ENCODE results near the gene TRMT10A.

The TRMT10A gene

GRCh38 chr4:99507349-99507748 lies 56.5 kb downstream of the TRMT10A start:
- no peak overlapping the region for H3K4me3 ChIP-seq (ENCODE audit: low read length in 2 of 2)
- no peak overlapping the region for H3K27ac ChIP-seq (ENCODE audit: low read length)
- no peak overlapping the region for H3K9ac ChIP-seq (ENCODE audit: low read length in 2 of 2)
- no peaks in the 10 kb centered on the region for H3K4me1 ChIP-seq (ENCODE audit: control insufficient read depth, insufficient read depth, low read length)
- H3K27me3 ChIP-seq (ENCODE audit: control insufficient read depth in 1 of 2, insufficient read depth in 2 of 2, low read length in 2 of 2), result no peaks in the 10 kb centered on the region
- no peaks in the 10 kb centered on the region for H3K36me3 ChIP-seq (ENCODE audit: control insufficient read depth in 2 of 2, insufficient read depth in 2 of 2, low read length in 2 of 2)
- H3K9me3 ChIP-seq (ENCODE audit: control insufficient read depth in 2 of 2, low read length in 2 of 2), result peaks cover 2 to 3% of the 10 kb centered on the region in 2 donors

- Histone ChIP-seq H3K27me3 (ENCODE audit: control insufficient read depth in 1 of 2, insufficient read depth in 2 of 2, low read length in 2 of 2) (no peaks in the 10 kb centered on the region), H3K4me1 (ENCODE audit: control insufficient read depth, insufficient read depth, low read length) (no peaks in the 10 kb centered on the region), H3K9ac (ENCODE audit: low read length in 2 of 2) (no peak overlapping the region), H3K36me3 (ENCODE audit: control insufficient read depth in 2 of 2, insufficient read depth in 2 of 2, low read length in 2 of 2) (no peaks in the 10 kb centered on the region), H3K9me3 (ENCODE audit: control insufficient read depth in 2 of 2, low read length in 2 of 2) (peaks cover 2 to 3% of the 10 kb centered on the region in 2 donors), H3K4me3 (ENCODE audit: low read length in 2 of 2) (no peak overlapping the region), H3K27ac (ENCODE audit: low read length) (no peak overlapping the region)
Observed at GRCh38 chr4:99506781-99507180, 57.1 kb downstream of the TRMT10A start.

- Histone ChIP-seq H3K36me3 (ENCODE audit: control insufficient read depth in 2 of 2, insufficient read depth in 2 of 2, low read length in 2 of 2) (no peaks in the 10 kb centered on the region), H3K9me3 (ENCODE audit: control insufficient read depth in 2 of 2, low read length in 2 of 2) (peaks cover 2 to 3% of the 10 kb centered on the region in 2 donors), H3K9ac (ENCODE audit: low read length in 2 of 2) (no peak overlapping the region), H3K4me1 (ENCODE audit: control insufficient read depth, insufficient read depth, low read length) (no peaks in the 10 kb centered on the region), H3K4me3 (ENCODE audit: low read length in 2 of 2) (no peak overlapping the region), H3K27ac (ENCODE audit: low read length) (no peak overlapping the region), H3K27me3 (ENCODE audit: control insufficient read depth in 1 of 2, insufficient read depth in 2 of 2, low read length in 2 of 2) (no peaks in the 10 kb centered on the region)
Observed at GRCh38 chr4:99504804-99505502, 58.9 kb downstream of the TRMT10A start.

Measured in stomach smooth muscle (tissue), 2 donors.